H9 (cell line): ENCODE results near the gene LIPK. TPM values are rescaled to one million over a fixed set of nuclear protein-coding genes. Genes with fewer than 3 reads are reported as not detected.

ENCODE experiments used
- DNase-seq: peaks from one replicate; pipeline ENCODE4 v3.0.0-alpha.2; 2017
- H2AFZ ChIP-seq: one replicate; pipeline ENCODE4 v1.6.1; 2013; ENCODE audit warnings: mild to moderate bottlenecking, low read length, control low read depth, moderate library complexity
- H2AK5ac ChIP-seq: 2 replicates; pipeline ENCODE4 v1.6.1; 2013; ENCODE audit warnings: low read length, control low read depth, mixed read lengths; ENCODE audit not compliant: insufficient read length
- H2BK120ac ChIP-seq: one replicate; pipeline ENCODE4 v1.6.1; 2013; ENCODE audit warnings: low read depth, mild to moderate bottlenecking, low read length, control low read depth, inconsistent platforms; ENCODE audit not compliant: poor library complexity, severe bottlenecking
- H2BK12ac ChIP-seq: 2 replicates; pipeline ENCODE4 v1.6.1; 2013; ENCODE audit warnings: low read length, control low read depth, mixed read lengths, low read depth; ENCODE audit not compliant: insufficient read length
- H2BK15ac ChIP-seq: 2 replicates; pipeline ENCODE4 v1.6.1; 2013; ENCODE audit warnings: low read depth, low read length, control low read depth
- H2BK20ac ChIP-seq: one replicate; pipeline ENCODE4 v1.6.1; 2013; ENCODE audit warnings: low read depth, mild to moderate bottlenecking, low read length, control low read depth, inconsistent platforms; ENCODE audit not compliant: poor library complexity, severe bottlenecking
- H2BK5ac ChIP-seq: 2 replicates; pipeline ENCODE4 v1.6.1; 2013; ENCODE audit warnings: low read length, control low read depth, mixed read lengths; ENCODE audit not compliant: insufficient read length
- H3K14ac ChIP-seq: 2 replicates; pipeline ENCODE4 v1.6.1; 2013; ENCODE audit warnings: low read length, control low read depth; ENCODE audit not compliant: insufficient read depth
- H3K18ac ChIP-seq: 2 replicates; pipeline ENCODE4 v1.6.1; 2013; ENCODE audit warnings: low read depth, mild to moderate bottlenecking, mixed read lengths, low read length, control low read depth; ENCODE audit not compliant: insufficient read length
- H3K23ac ChIP-seq: 2 replicates; pipeline ENCODE4 v1.6.1; 2013; ENCODE audit warnings: low read length, control low read depth, mixed read lengths, low read depth; ENCODE audit not compliant: insufficient read length
- H3K23me2 ChIP-seq: 2 replicates; pipeline ENCODE4 v1.6.1; 2013; ENCODE audit warnings: low read depth, mild to moderate bottlenecking, mixed read lengths, low read length, control low read depth; ENCODE audit not compliant: insufficient read length, poor library complexity, severe bottlenecking
- H3K27ac ChIP-seq: 2 replicates; pipeline ENCODE4 v1.5.1; 2013; ENCODE audit warnings: low read length, control low read depth, mixed read lengths, low read depth; ENCODE audit not compliant: insufficient read length
- H3K27me3 ChIP-seq: 2 replicates; pipeline ENCODE4 v1.6.1; 2013; ENCODE audit warnings: low read length, control low read depth, inconsistent platforms; ENCODE audit not compliant: insufficient read depth
- H3K4ac ChIP-seq: 2 replicates; pipeline ENCODE4 v1.6.1; 2013; ENCODE audit warnings: low read depth, mild to moderate bottlenecking, control low read depth, inconsistent platforms, low read length, moderate library complexity
- H3K4me1 ChIP-seq: 2 replicates; pipeline ENCODE4 v1.6.1; 2013; ENCODE audit warnings: low read length, control low read depth, inconsistent platforms; ENCODE audit not compliant: insufficient read depth
- H3K4me2 ChIP-seq: 2 replicates; pipeline ENCODE4 v1.6.1; 2013; ENCODE audit warnings: low read length, control low read depth, mixed read lengths; ENCODE audit not compliant: insufficient read length, insufficient read depth
- H3K56ac ChIP-seq: 2 replicates; pipeline ENCODE4 v1.6.1; 2013; ENCODE audit warnings: low read depth, mild to moderate bottlenecking, mixed read lengths, low read length, control low read depth; ENCODE audit not compliant: insufficient read length
- H3K79me1 ChIP-seq: 2 replicates; pipeline ENCODE4 v1.6.1; 2013; ENCODE audit warnings: low read depth, mild to moderate bottlenecking, moderate library complexity, low read length, control low read depth, inconsistent platforms; ENCODE audit not compliant: insufficient read depth, poor library complexity, severe bottlenecking
- H3K79me2 ChIP-seq: 2 replicates; pipeline ENCODE4 v1.6.1; 2013; ENCODE audit warnings: low read length, control low read depth, inconsistent platforms; ENCODE audit not compliant: insufficient read depth
- H3K9ac ChIP-seq: 2 replicates; pipeline ENCODE4 v1.6.1; 2013; ENCODE audit warnings: low read length, control low read depth, mixed read lengths; ENCODE audit not compliant: insufficient read length; ENCODE audit errors: extremely low read depth
- H3K9me3 ChIP-seq: one replicate; pipeline ENCODE4 v1.6.1; 2013; ENCODE audit warnings: low read depth, low read length, inconsistent platforms; ENCODE audit not compliant: control insufficient read depth
- H3T11ph ChIP-seq: one replicate; pipeline ENCODE4 v1.6.1; 2013; ENCODE audit warnings: mild to moderate bottlenecking, low read length, control low read depth, inconsistent platforms
- H4K20me1 ChIP-seq: one replicate; pipeline ENCODE4 v1.6.1; 2013; ENCODE audit not compliant: control insufficient read depth, insufficient read length, insufficient read depth
- H4K5ac ChIP-seq: 2 replicates; pipeline ENCODE4 v1.6.1; 2013; ENCODE audit warnings: low read depth, mild to moderate bottlenecking, mixed read lengths, low read length, control low read depth; ENCODE audit not compliant: insufficient read length
- H4K8ac ChIP-seq: replicated peaks from 2 replicates; pipeline ENCODE4 v1.6.1; 2013; ENCODE audit warnings: low read length, control low read depth, mixed read lengths, low read depth; ENCODE audit not compliant: insufficient read length
- H4K91ac ChIP-seq: 2 replicates; pipeline ENCODE4 v1.6.1; 2013; ENCODE audit warnings: low read depth, mild to moderate bottlenecking, moderate library complexity, mixed read lengths, low read length, control low read depth; ENCODE audit not compliant: insufficient read length
- H3K27ac Mint-ChIP-seq, 3 experiments: 2 replicates in 2 of 3; 3 replicates in 1 of 3; pipeline ENCODE4 v1.8.0; 2020 to 2021; ENCODE audit warnings: mixed read lengths in 3 of 3, mild to moderate bottlenecking in 1 of 3, moderate library complexity in 1 of 3
- H3K27me3 Mint-ChIP-seq: 2 replicates; pipeline ENCODE4 v1.8.0; 2021; ENCODE audit warnings: low read depth, mild to moderate bottlenecking, moderate library complexity, mixed read lengths
- H3K36me3 Mint-ChIP-seq, 3 experiments: 2 replicates in 2 of 3; 3 replicates in 1 of 3; pipeline ENCODE4 v1.8.0; 2020 to 2021; ENCODE audit warnings: low read depth in 3 of 3, mixed read lengths in 3 of 3; ENCODE audit not compliant: insufficient read depth in 1 of 3
- H3K4me1 Mint-ChIP-seq, 2 experiments: 2 replicates each; pipeline ENCODE4 v1.8.0; 2020; ENCODE audit warnings: mixed read lengths in 2 of 2
- H3K4me3 Mint-ChIP-seq, 2 experiments: 2 replicates in 1 of 2; 3 replicates in 1 of 2; pipeline ENCODE4 v1.8.0; 2020 to 2021; ENCODE audit warnings: mild to moderate bottlenecking in 2 of 2, mixed read lengths in 2 of 2, moderate library complexity in 1 of 2
- H3K9me3 Mint-ChIP-seq, 2 experiments: 2 replicates in 1 of 2; 3 replicates in 1 of 2; pipeline ENCODE4 v1.8.0; 2020; ENCODE audit warnings: mild to moderate bottlenecking in 2 of 2, mixed read lengths in 2 of 2, moderate library complexity in 1 of 2
- CTCF ChIP-seq: fragments of 200-600 bp; sonication (generic); conservative IDR thresholded peaks from 3 replicates; pipeline ENCODE4 v1.8.0; 2021; ENCODE audit warnings: antibody characterized with exemption, mild to moderate bottlenecking
- WGBS: extraction: QIAGEN DNeasy Blood & Tissue Kit; methylation state at CpG from one replicate; pipeline ENCODE4 v1.1.7; 2013; ENCODE audit warnings: missing lambda C conversion rate, low lambda C conversion rate, mixed read lengths; ENCODE audit not compliant: insufficient read length; ENCODE audit errors: extremely low coverage; 5-methylcytosine and 5-hydroxymethylcytosine counted together
- total RNA-seq: library from RNA; stranded (reverse); gene quantifications from 2 replicates; pipeline ENCODE4 v1.2.1, GENCODE V29; 2021

Gene LIPK
- total RNA-seq, 1 experiment from 2014 or later: not detected

GRCh38 chr10:88672041-88672440, 34.0 kb upstream of the LIPK start:
- no CpG with 5 or more reads among the region's 2 CpGs for WGBS
- no peaks in the 10 kb centered on the region for H3K23me2 ChIP-seq
- no peaks in the 10 kb centered on the region for H3K27me3 Mint-ChIP-seq
- H2BK12ac ChIP-seq: no peak overlapping the region
- H3K4me3 Mint-ChIP-seq: no peak overlapping the region
- no peak overlapping the region for H3K14ac ChIP-seq
- H3K36me3 Mint-ChIP-seq: no peaks in the 10 kb centered on the region
- peaks cover 4% of the 10 kb centered on the region in 2 experiments; a peak in 3 of 4 replicates for H3K4me1 Mint-ChIP-seq
- H3K9me3 ChIP-seq: no peaks in the 10 kb centered on the region
- H3T11ph ChIP-seq: no peak overlapping the region
- H2AK5ac ChIP-seq: no peak overlapping the region
- H3K18ac ChIP-seq: no peak overlapping the region
- H3K27ac ChIP-seq: no peak overlapping the region
- H3K9me3 Mint-ChIP-seq: no peaks in the 10 kb centered on the region
- H3K27ac Mint-ChIP-seq: no peak overlapping the region
- H3K27me3 ChIP-seq: no peaks in the 10 kb centered on the region
- H3K23ac ChIP-seq: no peak overlapping the region
- H3K56ac ChIP-seq: no peak overlapping the region
- H4K91ac ChIP-seq: no peak overlapping the region
- no peak for DNase-seq
- TF ChIP-seq CTCF: no peak
- H4K20me1 ChIP-seq: no peaks in the 10 kb centered on the region
- H3K4me2 ChIP-seq: no peak overlapping the region
- no peaks in the 10 kb centered on the region for H3K79me2 ChIP-seq
- H2BK5ac ChIP-seq: no peak overlapping the region
- H2BK120ac ChIP-seq: no peak overlapping the region
- H4K5ac ChIP-seq: no peak overlapping the region
- no peak overlapping the region for H2AFZ ChIP-seq
- no peak overlapping the region for H3K4ac ChIP-seq
- H2BK15ac ChIP-seq: no peak overlapping the region
- H3K9ac ChIP-seq: no peak overlapping the region
- H3K79me1 ChIP-seq: no peaks in the 10 kb centered on the region
- H3K4me1 ChIP-seq: no peaks in the 10 kb centered on the region
- no peak overlapping the region for H4K8ac ChIP-seq
- H2BK20ac ChIP-seq: no peak overlapping the region
